ENCODE data around the gene MKNK1.

- TF ChIP-seq, protein P1, sequence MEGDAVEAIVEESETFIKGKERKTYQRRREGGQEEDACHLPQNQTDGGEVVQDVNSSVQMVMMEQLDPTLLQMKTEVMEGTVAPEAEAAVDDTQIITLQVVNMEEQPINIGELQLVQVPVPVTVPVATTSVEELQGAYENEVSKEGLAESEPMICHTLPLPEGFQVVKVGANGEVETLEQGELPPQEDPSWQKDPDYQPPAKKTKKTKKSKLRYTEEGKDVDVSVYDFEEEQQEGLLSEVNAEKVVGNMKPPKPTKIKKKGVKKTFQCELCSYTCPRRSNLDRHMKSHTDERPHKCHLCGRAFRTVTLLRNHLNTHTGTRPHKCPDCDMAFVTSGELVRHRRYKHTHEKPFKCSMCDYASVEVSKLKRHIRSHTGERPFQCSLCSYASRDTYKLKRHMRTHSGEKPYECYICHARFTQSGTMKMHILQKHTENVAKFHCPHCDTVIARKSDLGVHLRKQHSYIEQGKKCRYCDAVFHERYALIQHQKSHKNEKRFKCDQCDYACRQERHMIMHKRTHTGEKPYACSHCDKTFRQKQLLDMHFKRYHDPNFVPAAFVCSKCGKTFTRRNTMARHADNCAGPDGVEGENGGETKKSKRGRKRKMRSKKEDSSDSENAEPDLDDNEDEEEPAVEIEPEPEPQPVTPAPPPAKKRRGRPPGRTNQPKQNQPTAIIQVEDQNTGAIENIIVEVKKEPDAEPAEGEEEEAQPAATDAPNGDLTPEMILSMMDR (conservative IDR thresholded peaks at IDR 0.05; ENCODE audit: low read length): no peak
- no peak for TF ChIP-seq EZH2phosphoT487 (IDR thresholded peaks at IDR 0.05; ENCODE audit: borderline replicate concordance)
Observed at GRCh38 chr1:46619656-46620258, 15.7 kb upstream of the MKNK1 start.
